PFSK-1 (cell line): ENCODE results near the gene DGKG.

ENCODE experiments used
- FOXP2 ChIP-seq: optimal IDR thresholded peaks from 2 replicates; pipeline ENCODE3; 2011; ENCODE audit warnings: borderline replicate concordance, control low read depth, inconsistent platforms; ENCODE audit not compliant: insufficient read depth; ENCODE audit errors: extremely low read length, extremely low read depth
- REST ChIP-seq, 2 experiments: IDR thresholded peaks; 2 replicates each; pipeline versions ENCODE4 v1.6.1 to v1.8.0; 2011 to 2012; ENCODE audit warnings: low read depth in 2 of 2, low read length in 2 of 2, control low read depth in 1 of 2, inconsistent platforms in 1 of 2, mild to moderate bottlenecking in 1 of 2, moderate library complexity in 1 of 2; ENCODE audit not compliant: insufficient read depth in 1 of 2

- TF ChIP-seq FOXP2 (no peak), REST (IDR thresholded peaks at IDR 0.05; ENCODE audit: insufficient read depth in 1 of 2, low read depth in 2 of 2, low read length in 2 of 2) (no peak)
Observed at GRCh38 chr3:186303965-186304364, 58.1 kb downstream of the DGKG start.
